Activated CD8-positive, alpha-beta T cell treated with anti-CD3 and anti-CD28 coated beads for 36 hours (primary cell): ENCODE measurements around the gene TRHDE. TPM values are rescaled to one million over a fixed set of nuclear protein-coding genes. Genes with fewer than 3 reads are reported as not detected.

Experiments
- ATAC-seq: fragments of 200-7000 bp; cut with Tn5 transposase; one replicate; pipeline ENCODE4 v1.10.0; 2021; ENCODE audit warnings: mild to moderate bottlenecking, moderate library complexity
- CTCF ChIA-PET: fragments of 350-600 bp; sonication (Branson Sonifier 250); formaldehyde crosslinking; loops from one replicate; lab custom pipeline; 2021; ENCODE audit warnings: antibody characterized with exemption; lab: Charles Lee
- POLR2A ChIA-PET: fragments of 350-600 bp; sonication (Branson Sonifier 250); formaldehyde crosslinking; loops from one replicate; lab custom pipeline; 2021; ENCODE audit warnings: antibody characterized with exemption; lab: Charles Lee
- DNase-seq: peaks from one replicate; pipeline ENCODE4 v3.0.0-alpha.2; 2020
- H3K27ac Mint-ChIP-seq: one replicate; pipeline ENCODE4 v1.8.0; 2021; ENCODE audit warnings: mild to moderate bottlenecking, mixed read lengths
- H3K27me3 Mint-ChIP-seq: one replicate; pipeline ENCODE4 v1.8.0; 2021; ENCODE audit warnings: mixed read lengths
- H3K36me3 Mint-ChIP-seq: one replicate; pipeline ENCODE4 v1.8.0; 2021; ENCODE audit warnings: low read depth, mixed read lengths
- H3K4me1 Mint-ChIP-seq: one replicate; pipeline ENCODE4 v1.8.0; 2021; ENCODE audit warnings: low read depth, mixed read lengths
- H3K4me3 Mint-ChIP-seq: one replicate; pipeline ENCODE4 v1.8.0; 2021; ENCODE audit warnings: mild to moderate bottlenecking, moderate library complexity, mixed read lengths
- H3K9me3 Mint-ChIP-seq: one replicate; pipeline ENCODE4 v1.8.0; 2021; ENCODE audit warnings: mixed read lengths
- intact Hi-C: fragments of 100-400 bp; cut with micrococcal nuclease; formaldehyde crosslinking; loops from one replicate; pipeline ENCODE4 v1.10.0; 2022
- total RNA-seq, 2 experiments: library from RNA; stranded (reverse); gene quantifications; one replicate each; pipeline ENCODE4 v1.2.3, GENCODE V29; 2021
- TF ChIP-seq, protein P1 (sequence below): fragments of 200-600 bp; IDR thresholded peaks from one replicate; pipeline ENCODE4 v1.8.0; 2022; ENCODE audit warnings: antibody characterized with exemption, mild to moderate bottlenecking

TRHDE gene
- total RNA-seq, 2 experiments from 2014 or later, result not detected

DNA sequence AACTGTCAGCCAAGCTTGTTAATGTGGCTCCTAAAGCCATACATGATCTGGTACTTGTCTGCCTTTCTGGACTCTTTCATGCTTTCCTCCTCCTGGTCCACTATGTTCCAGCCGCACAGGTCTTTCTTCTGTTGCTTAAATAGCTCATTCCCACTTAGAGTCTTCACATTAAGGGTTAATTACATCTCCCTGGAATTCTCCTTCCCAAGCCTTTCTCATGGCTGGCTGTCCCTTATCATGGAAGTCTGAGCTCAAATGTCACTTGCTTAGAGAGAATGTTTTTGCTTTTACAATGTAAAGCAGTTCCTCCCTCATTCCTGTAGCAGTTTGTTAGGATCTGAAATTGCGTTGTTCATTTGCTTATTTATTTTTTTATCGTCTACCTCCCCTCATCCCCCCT is 199.6 kb downstream of the TRHDE start:
- H3K4me3 Mint-ChIP-seq, result no peak overlapping the region
- ATAC-seq, result no peak
- intact Hi-C loops, result no loop called here
- H3K9me3 Mint-ChIP-seq, result peaks cover 8% of the 10 kb centered on the region
- no peaks in the 10 kb centered on the region for H3K27me3 Mint-ChIP-seq
- no peak overlapping the region for H3K27ac Mint-ChIP-seq
- H3K4me1 Mint-ChIP-seq, result no peaks in the 10 kb centered on the region
- TF ChIP-seq, protein P1, sequence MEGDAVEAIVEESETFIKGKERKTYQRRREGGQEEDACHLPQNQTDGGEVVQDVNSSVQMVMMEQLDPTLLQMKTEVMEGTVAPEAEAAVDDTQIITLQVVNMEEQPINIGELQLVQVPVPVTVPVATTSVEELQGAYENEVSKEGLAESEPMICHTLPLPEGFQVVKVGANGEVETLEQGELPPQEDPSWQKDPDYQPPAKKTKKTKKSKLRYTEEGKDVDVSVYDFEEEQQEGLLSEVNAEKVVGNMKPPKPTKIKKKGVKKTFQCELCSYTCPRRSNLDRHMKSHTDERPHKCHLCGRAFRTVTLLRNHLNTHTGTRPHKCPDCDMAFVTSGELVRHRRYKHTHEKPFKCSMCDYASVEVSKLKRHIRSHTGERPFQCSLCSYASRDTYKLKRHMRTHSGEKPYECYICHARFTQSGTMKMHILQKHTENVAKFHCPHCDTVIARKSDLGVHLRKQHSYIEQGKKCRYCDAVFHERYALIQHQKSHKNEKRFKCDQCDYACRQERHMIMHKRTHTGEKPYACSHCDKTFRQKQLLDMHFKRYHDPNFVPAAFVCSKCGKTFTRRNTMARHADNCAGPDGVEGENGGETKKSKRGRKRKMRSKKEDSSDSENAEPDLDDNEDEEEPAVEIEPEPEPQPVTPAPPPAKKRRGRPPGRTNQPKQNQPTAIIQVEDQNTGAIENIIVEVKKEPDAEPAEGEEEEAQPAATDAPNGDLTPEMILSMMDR, result no peak
- H3K36me3 Mint-ChIP-seq, result no peaks in the 10 kb centered on the region
- CTCF ChIA-PET, result no interaction called here
- POLR2A ChIA-PET, result no interaction called here
- DNase-seq, result no peak

GRCh38 chr12:72472350-72472749 is 200.2 kb downstream of the TRHDE start:
- Mint-ChIP-seq H3K36me3 (no peaks in the 10 kb centered on the region), H3K27ac (no peak overlapping the region), H3K27me3 (no peaks in the 10 kb centered on the region), H3K4me3 (no peak overlapping the region), H3K9me3 (peaks cover 6% of the 10 kb centered on the region), H3K4me1 (no peaks in the 10 kb centered on the region)
- ChIA-PET POLR2A (no interaction called here), CTCF (no interaction called here)
- intact Hi-C loops, result no loop called here
- TF ChIP-seq, protein P1, result no peak
- DNase-seq, result no peak
- ATAC-seq, result no peak

GRCh38 chr12:72476301-72476700 is 204.1 kb downstream of the TRHDE start:
- CTCF ChIA-PET, result no interaction called here
- H3K9me3 Mint-ChIP-seq, result no peaks in the 10 kb centered on the region
- intact Hi-C loops, result no loop called here

DNA sequence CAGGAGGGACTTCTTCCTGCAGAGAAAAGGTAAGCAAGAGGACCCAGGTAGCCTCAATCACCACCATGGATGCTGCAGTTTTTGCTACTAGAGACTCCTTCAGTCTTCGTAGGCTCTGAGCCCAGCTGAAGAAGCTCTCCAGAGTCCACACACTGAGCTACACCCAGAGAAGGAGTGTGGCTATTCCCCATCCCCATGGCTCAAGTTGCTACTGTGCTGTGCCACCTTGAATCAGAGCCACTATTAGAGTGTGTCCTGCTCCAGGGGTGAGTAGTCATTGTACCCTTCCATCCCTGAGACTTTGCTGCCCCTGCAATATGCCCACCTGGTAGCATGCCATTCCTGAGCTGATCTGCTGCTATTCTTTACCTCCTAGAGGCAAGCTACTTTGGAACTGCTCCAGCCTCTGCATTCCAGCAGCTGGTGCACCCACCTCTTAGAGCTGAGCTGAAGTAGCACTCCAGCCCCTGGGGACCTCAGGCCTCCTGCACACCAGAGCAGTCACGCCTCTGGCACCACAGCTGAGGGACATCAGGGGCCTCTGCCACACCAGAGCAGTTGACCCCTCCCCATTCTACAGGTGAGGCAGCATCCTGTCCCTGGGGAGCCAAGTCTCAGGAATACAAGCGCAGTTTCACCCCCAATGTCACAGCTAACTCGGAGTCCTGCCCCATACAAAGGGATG is 213.0 kb downstream of the TRHDE start:
- CTCF ChIA-PET, result no interaction called here
- TF ChIP-seq, protein P1, result no peak
- no peaks in the 10 kb centered on the region for H3K4me1 Mint-ChIP-seq
- POLR2A ChIA-PET, result no interaction called here
- no peak overlapping the region for H3K4me3 Mint-ChIP-seq
- peaks cover 3% of the 10 kb centered on the region for H3K9me3 Mint-ChIP-seq
- H3K27ac Mint-ChIP-seq, result no peak overlapping the region
- DNase-seq, result no peak
- intact Hi-C loops, result no loop called here
- no peaks in the 10 kb centered on the region for H3K36me3 Mint-ChIP-seq
- ATAC-seq, result no peak
- no peaks in the 10 kb centered on the region for H3K27me3 Mint-ChIP-seq

More at GRCh38 chr12:72476301-72476700, 204.1 kb downstream of the TRHDE start:
- no peaks in the 10 kb centered on the region for H3K4me1 Mint-ChIP-seq
- ATAC-seq (no peak), DNase-seq (no peak)
- no peaks in the 10 kb centered on the region for H3K36me3 Mint-ChIP-seq
- no peak overlapping the region for H3K27ac Mint-ChIP-seq
- POLR2A ChIA-PET, result no interaction called here
- TF ChIP-seq, protein P1, result no peak
- H3K27me3 Mint-ChIP-seq, result no peaks in the 10 kb centered on the region
- no peak overlapping the region for H3K4me3 Mint-ChIP-seq

- intact Hi-C loops, result no loop called here
- ChIA-PET POLR2A (interaction anchor here (0.6 kb wide), 1 partner anchor 472 kb away, joined by 3 read pairs; no protein-coding TSS in a partner anchor), CTCF (no interaction called here)
- no peaks in the 10 kb centered on the region for H3K4me1 Mint-ChIP-seq
- H3K4me3 Mint-ChIP-seq, result no peak overlapping the region
- ATAC-seq (no peak), DNase-seq (no peak)
- H3K27me3 Mint-ChIP-seq, result no peaks in the 10 kb centered on the region
- H3K9me3 Mint-ChIP-seq, result peaks cover 7% of the 10 kb centered on the region
- H3K36me3 Mint-ChIP-seq, result no peaks in the 10 kb centered on the region
- TF ChIP-seq, protein P1, result no peak
- no peak overlapping the region for H3K27ac Mint-ChIP-seq
These were observed 219.3 kb downstream of the TRHDE start for GRCh38 chr12:72491426-72491825.
